HK-2 (cell line): Measurements from ENCODE around the gene TRIM8.

Source experiments
- DNase-seq: peaks from one replicate; pipeline ENCODE4 v3.0.0-alpha.2; 2018; ENCODE audit not compliant: unreplicated experiment

Gene TRIM8

DNA sequence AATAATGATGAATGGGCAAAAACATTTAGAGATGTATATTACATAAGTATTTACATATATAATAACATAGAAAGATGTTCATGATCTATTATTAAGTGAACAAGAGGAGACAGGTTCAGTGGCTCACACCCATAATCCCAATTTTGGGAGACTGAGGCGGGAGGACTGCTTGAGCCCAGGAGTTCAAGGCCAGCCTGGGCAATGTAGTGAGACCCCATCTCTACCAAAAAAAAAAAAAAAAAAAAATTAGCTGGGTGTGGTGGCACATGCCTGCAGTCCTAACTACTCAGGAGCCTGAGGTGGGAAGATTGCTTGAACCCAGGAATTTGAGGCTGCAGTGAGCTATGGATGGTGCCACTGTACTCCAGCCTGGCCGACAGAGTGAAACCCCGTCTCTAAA, 57.5 kb downstream of the TRIM8 start:
- no peak for DNase-seq

DNA sequence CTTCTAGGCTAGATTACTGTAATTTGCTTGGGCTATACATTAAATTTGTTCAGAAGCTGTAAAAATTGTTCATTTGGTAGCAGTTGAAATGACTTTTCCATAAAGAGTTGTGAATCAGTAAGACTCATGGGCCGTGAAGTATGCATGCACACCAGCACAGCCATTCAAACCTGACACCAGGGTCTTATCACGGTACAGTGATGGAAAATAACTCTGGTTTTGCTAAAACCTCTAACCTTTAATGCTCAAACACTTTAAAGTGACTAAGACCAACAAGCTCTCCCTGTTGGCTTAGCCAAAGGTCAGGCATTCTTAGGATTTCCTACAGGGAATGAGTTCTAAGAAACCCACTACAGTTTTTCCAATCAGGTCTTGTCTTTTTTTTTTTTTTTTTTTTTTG, 58.5 kb downstream of the TRIM8 start:
- DNase-seq = no peak

DNA sequence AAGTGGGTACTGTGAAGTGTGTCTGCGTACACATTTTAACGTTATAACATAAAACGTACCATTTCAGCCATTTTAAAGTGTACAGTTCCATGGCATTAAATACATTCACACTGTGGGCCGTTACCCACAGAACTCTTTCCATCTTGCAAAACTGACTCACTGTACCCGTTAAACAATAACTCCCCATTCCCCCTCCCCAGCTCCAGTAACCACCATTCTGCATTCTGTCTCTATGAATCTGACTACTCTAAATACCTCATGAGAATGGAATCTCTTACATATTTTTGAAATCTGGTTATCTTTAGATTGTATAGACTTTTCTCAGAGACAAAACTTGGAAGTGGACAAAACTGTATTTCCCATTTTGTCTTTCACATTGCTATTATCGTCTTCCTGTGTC, 60.6 kb downstream of the TRIM8 start:
- DNase-seq = peak; percentile 58

DNA sequence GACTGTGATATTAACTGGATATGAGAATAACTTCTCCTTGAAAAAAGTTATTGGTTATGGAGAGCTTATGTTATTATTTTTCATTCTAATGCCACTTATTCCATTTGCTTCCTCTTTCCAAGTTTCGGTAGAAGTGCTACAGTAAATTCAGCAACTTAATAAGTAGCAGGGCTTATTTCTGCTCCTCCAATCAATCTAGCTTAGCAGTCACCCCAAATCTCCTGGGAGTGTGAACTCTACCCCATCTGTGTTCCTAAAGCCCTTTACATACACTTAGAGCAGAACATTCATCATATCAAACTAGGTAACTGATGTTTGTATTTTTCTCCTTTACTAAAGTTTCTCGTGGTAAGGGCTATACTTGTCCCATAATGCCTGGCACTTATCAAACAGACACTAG, 61.3 kb downstream of the TRIM8 start:
- no peak for DNase-seq
